ENCODE data around the gene KIAA1217.

Gene KIAA1217

DNA sequence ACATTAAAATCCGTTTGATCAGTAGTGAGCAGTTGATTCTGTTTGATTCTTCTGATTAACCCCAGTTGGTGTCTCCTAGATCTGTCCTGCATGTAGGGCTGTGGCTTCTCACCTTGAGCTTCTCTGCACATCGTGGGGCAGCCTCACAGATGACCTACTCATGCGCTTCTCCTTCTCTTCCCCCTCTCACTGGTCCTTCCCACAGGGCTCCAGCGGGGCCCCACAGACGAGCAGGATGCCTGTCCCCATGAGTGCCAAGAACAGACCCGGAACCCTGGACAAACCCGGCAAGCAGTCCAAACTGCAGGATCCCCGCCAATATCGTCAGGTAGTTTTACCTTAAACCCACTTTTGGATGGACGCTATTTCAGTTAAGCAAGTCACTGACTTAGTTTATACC lies 335.8 kb downstream of the KIAA1217 start:
- Mint-ChIP-seq H3K4me3 (no peak overlapping the region), H3K9me3 (no peaks in the 10 kb centered on the region), H3K4me1 (ENCODE audit: low read depth) (no peaks in the 10 kb centered on the region), H3K27me3 (no peaks in the 10 kb centered on the region), H3K27ac (no peak overlapping the region), H3K36me3 (ENCODE audit: low read depth) (no peaks in the 10 kb centered on the region)
- intact Hi-C loops (cut with micrococcal nuclease): no loop called here

DNA sequence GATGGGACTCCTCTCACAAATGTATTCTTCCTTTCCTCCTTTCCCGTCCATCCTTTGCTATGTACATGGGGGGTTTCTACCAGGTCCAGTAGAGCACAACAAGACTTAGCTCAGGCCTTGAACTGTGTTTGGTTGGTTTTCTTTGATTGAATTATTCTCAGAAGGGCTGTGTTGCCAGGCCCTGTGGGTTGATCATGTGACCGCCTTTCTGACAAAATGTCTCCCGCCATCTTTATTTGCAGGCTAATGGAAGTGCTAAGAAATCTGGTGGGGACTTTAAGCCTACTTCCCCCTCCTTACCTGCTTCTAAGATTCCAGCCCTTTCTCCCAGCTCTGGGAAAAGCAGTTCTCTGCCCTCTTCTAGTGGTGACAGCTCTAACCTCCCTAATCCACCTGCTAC lies 336.6 kb downstream of the KIAA1217 start:
- no peaks in the 10 kb centered on the region for H3K4me1 Mint-ChIP-seq (ENCODE audit: low read depth)
- intact Hi-C loops (cut with micrococcal nuclease): no loop called here
- no peaks in the 10 kb centered on the region for H3K36me3 Mint-ChIP-seq (ENCODE audit: low read depth)
- H3K4me3 Mint-ChIP-seq: no peak overlapping the region
- no peaks in the 10 kb centered on the region for H3K9me3 Mint-ChIP-seq
- no peak overlapping the region for H3K27ac Mint-ChIP-seq
- no peaks in the 10 kb centered on the region for H3K27me3 Mint-ChIP-seq

DNA sequence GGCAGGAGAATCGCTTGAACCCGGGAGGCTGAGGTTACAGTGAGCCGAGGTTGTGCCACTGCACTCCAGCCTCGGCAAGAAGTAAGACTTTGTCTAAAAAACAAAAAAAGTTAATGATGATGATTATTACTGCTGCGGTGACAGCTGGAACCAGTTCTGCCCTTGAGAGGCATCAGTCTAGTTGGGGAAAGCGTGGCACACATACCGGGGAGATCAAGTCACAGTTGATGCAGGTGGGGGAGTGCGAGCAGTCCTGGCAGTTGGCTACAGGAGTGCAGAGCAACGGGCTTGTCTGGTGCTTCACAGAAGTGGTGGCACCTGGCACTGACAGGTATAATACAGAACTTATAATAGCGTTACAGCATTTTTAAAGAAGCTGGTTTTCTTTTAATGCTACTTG lies 341.7 kb downstream of the KIAA1217 start:
- no peaks in the 10 kb centered on the region for H3K27me3 Mint-ChIP-seq
- H3K27ac Mint-ChIP-seq: no peak overlapping the region
- H3K4me1 Mint-ChIP-seq (ENCODE audit: low read depth): no peaks in the 10 kb centered on the region
- H3K4me3 Mint-ChIP-seq: no peak overlapping the region
- H3K9me3 Mint-ChIP-seq: peaks cover 3% of the 10 kb centered on the region
- no peaks in the 10 kb centered on the region for H3K36me3 Mint-ChIP-seq (ENCODE audit: low read depth)
- intact Hi-C loops (cut with micrococcal nuclease): no loop called here

DNA sequence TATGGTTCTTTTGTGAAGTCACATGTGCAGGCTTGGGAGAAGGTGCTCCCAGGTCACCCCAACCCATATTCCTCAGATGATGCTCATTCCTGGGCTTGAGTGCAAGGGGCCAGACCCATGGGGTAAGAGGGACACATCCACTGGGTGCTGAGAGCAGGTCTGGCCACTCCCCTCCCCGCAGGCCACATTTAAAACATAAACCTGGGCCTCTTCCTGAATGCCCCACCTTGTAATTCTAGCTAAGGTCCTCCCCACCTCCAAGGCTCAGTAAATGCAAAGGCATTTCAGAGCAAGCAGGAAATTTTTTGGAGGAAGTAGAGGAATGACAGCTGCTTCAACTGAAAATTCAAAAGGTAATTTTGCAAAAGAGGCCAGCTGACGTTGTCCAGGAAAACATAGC lies 342.2 kb downstream of the KIAA1217 start:
- no peak overlapping the region for H3K4me3 Mint-ChIP-seq
- no peaks in the 10 kb centered on the region for H3K36me3 Mint-ChIP-seq (ENCODE audit: low read depth)
- H3K9me3 Mint-ChIP-seq: peaks cover 8% of the 10 kb centered on the region
- H3K27me3 Mint-ChIP-seq: no peaks in the 10 kb centered on the region
- intact Hi-C loops (cut with micrococcal nuclease): no loop called here
- no peak overlapping the region for H3K27ac Mint-ChIP-seq
- no peaks in the 10 kb centered on the region for H3K4me1 Mint-ChIP-seq (ENCODE audit: low read depth)

DNA sequence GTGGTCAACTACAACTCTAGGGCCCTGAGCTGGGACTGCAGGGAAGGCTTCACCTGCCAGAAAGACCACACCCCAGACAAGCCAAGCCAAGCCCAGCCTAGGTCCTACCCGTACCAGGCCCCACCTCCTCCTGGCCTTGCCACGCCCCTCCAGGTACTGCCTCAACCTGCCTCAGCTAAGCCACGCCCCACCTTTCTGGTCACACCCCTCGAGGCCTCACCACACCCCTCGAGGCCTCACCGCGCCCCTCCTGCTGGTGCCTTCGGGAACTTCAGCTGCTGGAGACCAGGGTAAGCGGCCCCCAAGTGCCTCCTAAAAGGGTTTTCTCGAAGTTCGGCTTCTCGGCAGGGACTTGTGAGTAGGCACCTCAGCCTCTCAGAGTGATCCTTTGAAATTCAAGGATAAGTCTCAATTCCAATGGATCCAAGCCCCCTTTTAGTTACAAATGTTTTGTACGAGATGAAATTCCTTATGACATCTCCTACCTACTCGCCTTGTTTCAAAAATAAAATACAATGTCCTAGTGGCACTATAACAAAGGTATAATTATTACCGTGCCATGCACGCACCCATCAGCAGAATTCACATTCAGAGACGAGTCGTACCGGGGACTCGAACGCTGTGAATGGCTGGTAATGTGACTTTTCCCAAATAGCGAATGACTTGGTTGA lies 343.5 kb downstream of the KIAA1217 start:
- intact Hi-C loops (cut with micrococcal nuclease): no loop called here
- peaks cover 5% of the 10 kb centered on the region for H3K4me1 Mint-ChIP-seq (ENCODE audit: low read depth)
- no peaks in the 10 kb centered on the region for H3K27me3 Mint-ChIP-seq
- H3K36me3 Mint-ChIP-seq (ENCODE audit: low read depth): no peaks in the 10 kb centered on the region
- no peak overlapping the region for H3K27ac Mint-ChIP-seq
- no peak overlapping the region for H3K4me3 Mint-ChIP-seq
- H3K9me3 Mint-ChIP-seq: peaks cover 8% of the 10 kb centered on the region

DNA sequence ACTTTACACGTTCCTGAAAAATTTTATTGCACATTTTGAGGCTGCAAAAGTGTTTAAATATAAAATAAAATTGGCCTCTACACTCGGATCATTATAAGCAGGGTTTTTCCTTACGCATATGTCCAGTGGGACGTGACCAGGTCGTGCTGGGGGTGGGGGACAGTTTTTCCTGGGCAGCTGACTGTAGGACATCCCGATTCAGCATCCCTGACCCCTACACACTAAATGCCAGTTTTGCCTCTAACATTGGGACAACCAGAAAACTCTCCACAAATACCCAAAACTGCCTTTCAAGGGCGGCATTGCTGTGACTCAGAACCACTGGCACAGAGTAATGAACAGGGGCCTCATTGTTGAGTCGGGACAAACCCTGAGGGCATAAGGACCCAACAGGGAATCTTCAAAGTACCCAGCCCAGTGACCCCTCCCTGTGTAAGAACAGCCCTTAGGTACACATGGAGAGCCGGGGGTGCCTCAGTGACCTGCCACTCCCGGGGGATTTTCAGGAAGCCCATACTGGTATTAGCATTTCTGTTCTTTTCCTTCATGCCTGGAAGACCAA lies 344.2 kb downstream of the KIAA1217 start:
- Mint-ChIP-seq H3K27me3 (no peaks in the 10 kb centered on the region), H3K4me3 (no peak overlapping the region), H3K9me3 (peaks cover 8% of the 10 kb centered on the region), H3K36me3 (ENCODE audit: low read depth) (no peaks in the 10 kb centered on the region), H3K27ac (no peak overlapping the region), H3K4me1 (ENCODE audit: low read depth) (peaks cover 7% of the 10 kb centered on the region)
- intact Hi-C loops (cut with micrococcal nuclease): no loop called here

DNA sequence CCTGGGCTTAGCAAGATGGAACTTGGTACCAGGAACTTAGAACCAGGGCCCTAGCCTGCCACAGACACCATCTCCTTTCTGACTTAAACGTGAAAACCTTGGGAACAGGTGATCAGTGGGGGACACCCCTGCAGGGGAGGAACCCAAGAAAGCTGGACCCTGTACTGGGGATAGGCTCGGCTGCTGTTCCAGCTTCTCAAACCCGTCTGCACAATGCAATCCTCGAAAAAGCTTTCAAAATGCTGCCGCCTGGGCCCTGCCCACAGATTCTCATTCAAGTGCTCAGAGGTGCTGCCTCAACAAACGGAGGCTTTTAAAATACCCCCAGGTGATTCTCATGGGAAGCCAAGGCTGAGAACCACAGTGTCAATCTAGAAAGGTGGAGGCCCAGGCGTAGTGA lies 345.1 kb downstream of the KIAA1217 start:
- Mint-ChIP-seq H3K27ac (no peak overlapping the region), H3K9me3 (peaks cover 8% of the 10 kb centered on the region), H3K27me3 (no peaks in the 10 kb centered on the region), H3K4me3 (no peak overlapping the region), H3K36me3 (ENCODE audit: low read depth) (no peaks in the 10 kb centered on the region), H3K4me1 (ENCODE audit: low read depth) (peaks cover 9% of the 10 kb centered on the region)
- intact Hi-C loops (cut with micrococcal nuclease): no loop called here

DNA sequence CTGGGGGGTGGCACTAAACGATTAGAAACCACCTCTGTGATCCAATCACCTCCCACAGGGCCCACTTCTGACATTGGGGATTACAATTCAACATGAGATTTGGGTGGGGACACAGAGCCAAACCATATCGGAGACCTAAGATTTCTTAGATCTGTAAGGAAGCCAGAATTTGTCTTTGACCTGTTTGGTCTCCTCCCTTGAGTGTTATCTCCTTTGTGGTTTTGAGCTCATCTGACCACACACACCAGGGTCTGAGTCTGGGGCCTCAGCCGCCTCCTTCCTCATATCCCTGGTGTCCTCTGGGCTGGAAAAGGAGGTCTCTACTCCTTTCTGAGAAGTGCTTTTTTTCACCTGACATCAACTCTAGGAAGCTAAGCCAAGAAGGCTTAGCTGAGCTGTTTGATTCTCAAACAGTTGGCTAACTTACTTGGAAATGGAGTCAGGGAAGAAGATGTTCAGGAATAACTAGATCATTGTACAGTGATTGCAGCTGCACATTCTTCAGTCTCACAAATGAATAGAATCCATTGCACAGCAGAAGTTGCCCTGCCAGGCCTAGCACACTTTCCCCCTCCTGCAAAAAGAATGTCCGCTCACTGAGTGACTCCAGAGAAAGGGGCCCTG lies 347.3 kb downstream of the KIAA1217 start:
- peaks cover 8% of the 10 kb centered on the region for H3K9me3 Mint-ChIP-seq
- H3K36me3 Mint-ChIP-seq (ENCODE audit: low read depth): no peaks in the 10 kb centered on the region
- H3K4me3 Mint-ChIP-seq: no peak overlapping the region
- peaks cover 9% of the 10 kb centered on the region for H3K4me1 Mint-ChIP-seq (ENCODE audit: low read depth)
- intact Hi-C loops (cut with micrococcal nuclease): no loop called here
- no peak overlapping the region for H3K27ac Mint-ChIP-seq
- no peaks in the 10 kb centered on the region for H3K27me3 Mint-ChIP-seq

DNA sequence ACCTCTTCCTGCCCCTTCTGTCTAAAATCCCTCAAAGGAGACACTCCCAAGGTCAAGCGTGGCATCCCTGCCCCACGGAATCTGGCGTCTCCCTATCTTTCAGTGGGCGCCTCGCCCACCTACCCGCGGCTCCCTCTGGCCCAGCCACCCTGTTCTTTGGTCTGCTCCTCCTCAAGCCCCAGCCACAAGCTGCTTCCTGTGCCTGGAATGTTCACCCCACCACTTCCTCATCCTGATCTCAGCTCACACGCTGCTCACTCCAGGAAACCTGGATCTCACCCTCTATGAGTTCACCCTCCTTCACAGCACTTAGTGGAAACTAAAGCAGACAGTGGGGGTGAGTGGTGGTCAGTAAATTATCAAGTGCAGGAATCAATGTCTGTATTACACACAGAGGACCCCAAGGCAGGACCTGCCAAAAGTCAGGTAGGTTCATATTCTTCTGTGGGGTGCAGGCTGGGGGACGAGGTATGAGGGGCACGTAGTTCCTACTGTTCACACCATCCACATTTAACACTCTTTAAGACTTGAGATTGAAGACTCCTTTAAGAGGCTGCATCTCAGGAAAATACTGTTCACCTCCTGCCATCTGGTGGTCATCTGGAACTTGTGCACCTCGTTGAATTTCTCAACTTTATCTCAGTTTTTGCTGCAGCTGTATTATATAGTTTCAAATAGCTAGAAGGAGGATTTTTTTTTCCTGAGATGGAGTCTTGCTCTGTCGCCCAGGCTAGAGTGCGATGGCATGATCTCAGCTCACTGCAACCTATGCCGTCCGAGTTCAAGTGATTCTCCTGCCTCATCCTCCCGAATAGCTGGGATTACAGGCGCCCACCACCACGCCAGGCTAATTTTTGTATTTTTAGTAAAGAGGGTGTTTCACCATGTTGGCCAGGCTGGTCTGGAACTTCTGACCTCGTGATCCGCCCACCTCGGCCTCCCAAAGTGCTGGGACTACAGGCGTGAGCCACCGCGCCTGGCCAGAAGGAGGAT lies 348.1 kb downstream of the KIAA1217 start:
- H3K36me3 Mint-ChIP-seq (ENCODE audit: low read depth): no peaks in the 10 kb centered on the region
- H3K4me3 Mint-ChIP-seq: no peak overlapping the region
- H3K27ac Mint-ChIP-seq: no peak overlapping the region
- peaks cover 8% of the 10 kb centered on the region for H3K9me3 Mint-ChIP-seq
- intact Hi-C loops (cut with micrococcal nuclease): no loop called here
- H3K4me1 Mint-ChIP-seq (ENCODE audit: low read depth): peaks cover 9% of the 10 kb centered on the region
- no peaks in the 10 kb centered on the region for H3K27me3 Mint-ChIP-seq

DNA sequence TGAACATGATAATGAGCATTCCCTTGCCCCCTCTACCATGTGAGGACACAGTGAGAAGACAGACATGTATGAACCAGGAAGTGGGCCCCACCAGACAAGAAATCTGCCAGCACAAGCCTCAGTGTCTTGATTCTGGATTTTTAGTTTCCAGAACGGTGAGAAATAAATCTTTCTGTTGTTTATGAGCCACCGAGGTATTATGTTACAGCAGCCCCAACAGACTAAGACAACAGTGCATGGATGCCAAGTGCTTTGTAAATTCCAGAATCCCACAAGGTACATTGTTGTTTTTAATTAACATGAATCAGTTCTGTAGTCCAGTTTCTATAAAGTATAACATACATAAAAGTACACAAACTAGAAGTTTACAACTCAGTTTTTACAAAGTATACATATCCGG lies 352.5 kb downstream of the KIAA1217 start:
- Mint-ChIP-seq H3K27ac (no peak overlapping the region), H3K4me3 (no peak overlapping the region), H3K4me1 (ENCODE audit: low read depth) (peaks cover 9% of the 10 kb centered on the region), H3K9me3 (no peaks in the 10 kb centered on the region), H3K36me3 (ENCODE audit: low read depth) (no peaks in the 10 kb centered on the region), H3K27me3 (no peaks in the 10 kb centered on the region)
- intact Hi-C loops (cut with micrococcal nuclease): no loop called here

DNA sequence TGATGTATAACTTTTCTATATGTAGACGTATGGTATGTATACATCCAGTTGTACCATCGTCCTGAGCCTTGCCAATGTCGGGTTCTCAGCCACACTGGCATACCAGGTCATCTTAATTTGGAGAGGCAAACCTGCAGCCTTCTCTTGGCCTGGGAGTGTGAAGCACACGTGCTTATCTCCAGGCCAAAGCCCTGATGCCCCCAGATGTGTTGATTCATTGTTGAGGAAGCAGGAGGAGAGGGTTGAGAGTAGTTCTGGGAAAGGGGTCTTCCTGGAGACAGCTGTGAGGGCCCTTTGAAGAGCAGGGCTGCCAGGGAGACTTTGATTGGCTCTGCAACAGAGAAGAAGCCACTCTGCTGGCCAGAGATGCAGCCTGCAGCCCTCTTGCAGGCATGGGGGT lies 359.1 kb downstream of the KIAA1217 start:
- intact Hi-C loops (cut with micrococcal nuclease): no loop called here
- Mint-ChIP-seq H3K36me3 (ENCODE audit: low read depth) (no peaks in the 10 kb centered on the region), H3K4me3 (no peak overlapping the region), H3K27ac (no peak overlapping the region), H3K4me1 (ENCODE audit: low read depth) (no peaks in the 10 kb centered on the region), H3K9me3 (no peaks in the 10 kb centered on the region), H3K27me3 (no peaks in the 10 kb centered on the region)

DNA sequence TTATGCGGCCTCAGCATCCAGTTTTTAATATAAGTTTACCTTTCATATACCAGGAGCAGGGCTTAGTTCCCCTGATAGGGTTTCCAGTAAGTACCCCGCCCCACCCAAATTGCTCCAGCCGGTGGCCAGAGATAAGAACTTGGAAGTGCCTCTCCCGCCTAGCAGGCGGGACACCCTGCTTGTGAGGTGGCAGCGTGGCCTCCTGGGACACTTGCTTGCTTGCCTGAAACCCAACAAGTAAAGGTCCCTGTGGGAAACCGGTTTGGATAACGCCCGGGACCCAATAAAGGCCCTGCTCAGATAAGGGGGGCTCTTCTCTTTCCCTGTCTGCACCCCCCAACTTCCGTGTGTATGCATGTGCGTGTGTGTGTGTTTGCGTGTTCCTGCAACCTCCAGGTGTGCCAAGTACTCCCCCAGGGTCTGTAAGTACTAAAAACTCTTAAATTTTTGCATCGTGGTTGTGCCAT lies 360.4 kb downstream of the KIAA1217 start:
- Mint-ChIP-seq H3K27ac (no peak overlapping the region), H3K4me3 (no peak overlapping the region), H3K4me1 (ENCODE audit: low read depth) (no peaks in the 10 kb centered on the region), H3K9me3 (no peaks in the 10 kb centered on the region), H3K36me3 (ENCODE audit: low read depth) (no peaks in the 10 kb centered on the region), H3K27me3 (no peaks in the 10 kb centered on the region)
- intact Hi-C loops (cut with micrococcal nuclease): no loop called here

DNA sequence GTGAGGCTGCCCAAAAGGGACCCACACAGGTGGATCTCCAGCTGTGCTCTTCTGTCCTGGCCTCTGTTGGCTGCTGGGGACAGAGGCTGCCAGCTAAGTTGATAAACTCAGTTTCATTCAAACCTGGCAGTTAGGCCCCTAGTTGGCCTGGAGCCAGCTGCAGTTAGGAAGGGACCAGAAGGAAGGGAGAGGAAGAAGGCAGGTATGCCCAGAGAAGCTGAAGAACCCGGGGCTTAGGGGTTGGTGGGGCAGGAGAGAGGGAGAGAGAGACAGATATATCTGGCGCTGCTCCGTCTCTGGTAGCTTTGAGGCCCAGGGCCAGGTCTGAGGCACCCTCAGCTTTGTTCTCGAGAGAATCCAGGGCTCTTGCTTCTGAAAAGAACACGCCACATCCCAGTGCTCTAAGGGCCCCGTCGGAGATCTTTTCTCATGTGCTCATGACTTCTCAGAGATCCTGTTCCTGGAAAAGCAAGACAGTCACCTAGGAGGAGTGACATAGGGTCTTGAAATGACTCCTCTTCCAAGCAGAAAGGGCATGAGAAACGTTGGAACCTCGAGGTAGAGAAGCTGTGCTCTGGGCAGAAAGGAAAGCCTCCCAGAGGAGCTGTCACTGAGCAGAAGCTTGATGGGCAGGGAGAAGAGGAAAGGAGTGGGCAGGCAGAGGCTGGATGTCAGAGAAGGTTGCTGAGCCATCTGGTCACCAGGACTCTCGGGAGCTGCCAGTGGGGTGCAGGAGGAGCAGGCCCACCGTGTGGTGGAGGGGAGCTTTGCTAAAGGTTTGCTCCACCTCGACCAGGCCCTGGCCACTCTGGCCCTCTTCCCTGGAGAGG lies 361.1 kb downstream of the KIAA1217 start:
- H3K4me1 Mint-ChIP-seq (ENCODE audit: low read depth): no peaks in the 10 kb centered on the region
- no peak overlapping the region for H3K4me3 Mint-ChIP-seq
- no peak overlapping the region for H3K27ac Mint-ChIP-seq
- no peaks in the 10 kb centered on the region for H3K36me3 Mint-ChIP-seq (ENCODE audit: low read depth)
- no peaks in the 10 kb centered on the region for H3K9me3 Mint-ChIP-seq
- intact Hi-C loops (cut with micrococcal nuclease): no loop called here
- no peaks in the 10 kb centered on the region for H3K27me3 Mint-ChIP-seq
